ENCODE results near the gene RHOC.

Gene RHOC

GRCh38 chr1:112717263-112717873 lies 10.4 kb upstream of the RHOC start:
- DNase-seq, result no peak

DNA sequence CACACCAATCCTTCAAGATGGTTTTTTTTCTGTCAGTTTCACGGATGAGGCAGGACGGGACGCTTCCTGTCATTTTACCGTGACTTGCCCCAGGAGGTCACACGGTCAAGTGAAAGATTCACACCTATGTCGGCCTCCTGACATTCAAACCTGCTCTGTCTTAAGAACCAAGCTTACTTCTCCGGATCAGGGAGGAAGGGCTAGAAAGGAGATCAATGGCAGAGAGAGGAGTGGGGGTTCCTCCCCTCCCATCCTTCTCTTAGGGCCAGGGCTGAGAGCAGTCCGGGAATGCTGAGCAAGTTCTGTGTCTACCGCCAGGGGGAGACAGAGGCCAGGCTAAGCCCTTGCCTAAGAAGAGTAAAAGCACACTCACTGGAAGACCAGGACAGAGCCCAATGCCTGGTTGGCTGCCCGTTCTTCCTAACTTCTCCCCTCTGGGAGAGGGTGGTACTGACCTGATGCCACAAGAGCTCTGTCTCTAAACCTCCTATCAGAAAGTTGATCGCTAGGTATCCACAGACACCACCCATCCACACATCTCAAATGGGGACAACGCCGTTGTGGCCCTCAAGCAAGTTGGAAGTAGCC lies 9.3 kb upstream of the RHOC start:
- DNase-seq, result peak in 13 of 14 donors; percentile 21 to 85 (median 77)

- peak; percentile 22 to 90 (median 74) for DNase-seq
These were observed 8.5 kb upstream of the RHOC start, which contains the start of gene PPM1J for GRCh38 chr1:112715264-112716053. TSS of gene PPM1J (minus strand) at chr1:112715332. CDS start at chr1:112715301, 31 bp downstream.

DNA sequence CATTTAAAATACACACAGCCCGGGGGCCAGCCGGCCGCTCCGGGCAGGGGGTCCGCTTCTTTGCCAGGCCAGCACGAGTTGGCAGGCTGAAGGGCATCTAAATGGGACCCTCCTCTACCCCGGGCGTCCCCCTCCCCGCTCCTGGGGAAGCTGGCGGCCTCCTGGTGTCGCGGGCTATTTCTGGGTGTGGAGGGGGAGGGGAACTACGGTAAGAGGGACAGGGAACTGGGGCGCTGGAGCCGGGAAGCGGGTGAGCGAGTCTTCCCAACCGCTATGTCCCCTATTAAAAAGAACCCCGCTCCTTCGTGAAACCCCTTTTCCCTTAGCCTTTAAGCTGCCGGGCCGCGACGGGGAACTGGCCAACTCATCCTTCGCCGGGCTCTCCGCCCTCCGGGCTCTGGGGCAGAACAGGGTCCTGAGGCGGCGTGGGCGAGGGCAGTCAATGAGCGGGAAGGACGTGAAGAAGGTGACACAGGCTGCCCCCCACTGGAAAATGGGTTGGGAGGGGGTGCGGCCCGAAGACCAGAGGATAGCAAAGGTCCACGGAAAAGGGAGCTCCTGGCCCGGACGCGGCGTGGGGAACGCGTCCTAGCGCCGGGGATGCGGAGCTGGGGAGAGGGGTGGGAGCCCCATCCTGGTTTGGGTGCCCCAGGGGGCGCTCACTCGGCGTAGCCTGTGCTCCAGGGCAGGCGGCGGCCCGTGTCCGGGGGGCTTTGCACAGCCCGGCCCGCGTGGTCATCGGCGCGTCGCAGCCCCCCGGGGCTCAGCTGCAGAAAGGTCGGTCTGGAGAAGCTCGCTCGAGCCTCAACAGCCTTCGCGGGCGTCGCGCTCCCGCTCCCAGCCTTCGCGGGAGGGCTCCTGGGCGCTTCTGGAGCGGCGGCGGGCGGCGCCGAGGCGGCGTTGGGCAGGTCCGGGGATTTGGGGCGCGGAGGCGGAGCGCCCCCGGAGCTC lies 7.7 kb upstream of the RHOC start:
- peak in 5 of 14 donors; percentile 21 to 48 (median 40) for DNase-seq

- peak in 3 of 14 donors; percentile 32 to 48 (median 42) for DNase-seq
These were observed 6.8 kb upstream of the RHOC start for GRCh38 chr1:112713466-112714312.

- no peak for DNase-seq
These were observed 5.8 kb upstream of the RHOC start for GRCh38 chr1:112712701-112713128.

- no peak for DNase-seq
These were observed 5.3 kb upstream of the RHOC start for GRCh38 chr1:112712191-112712590.

GRCh38 chr1:112711670-112712069 lies 4.7 kb upstream of the RHOC start:
- DNase-seq, result no peak

GRCh38 chr1:112711041-112711440 lies 4.1 kb upstream of the RHOC start:
- DNase-seq, result no peak

DNA sequence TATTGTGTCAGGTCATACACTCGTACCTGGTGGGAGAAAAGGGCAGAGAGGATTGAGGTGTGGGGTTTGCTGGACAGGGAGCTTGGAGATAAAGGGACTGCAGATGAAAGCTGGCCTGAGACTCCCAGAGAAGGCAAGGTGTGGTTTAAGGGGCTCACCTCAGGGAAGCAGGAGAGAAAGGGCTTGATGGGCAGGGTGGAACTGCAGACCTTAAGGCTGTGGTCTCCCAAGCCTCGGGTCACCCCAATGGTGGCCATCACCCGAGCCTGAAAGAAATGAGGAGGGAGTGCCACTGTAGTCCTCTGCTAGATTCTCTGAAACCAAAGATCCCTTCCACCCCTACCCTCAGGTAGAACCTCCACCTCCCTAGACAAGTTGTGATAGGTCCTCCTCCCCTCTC lies 3.7 kb upstream of the RHOC start:
- no peak for DNase-seq

DNA sequence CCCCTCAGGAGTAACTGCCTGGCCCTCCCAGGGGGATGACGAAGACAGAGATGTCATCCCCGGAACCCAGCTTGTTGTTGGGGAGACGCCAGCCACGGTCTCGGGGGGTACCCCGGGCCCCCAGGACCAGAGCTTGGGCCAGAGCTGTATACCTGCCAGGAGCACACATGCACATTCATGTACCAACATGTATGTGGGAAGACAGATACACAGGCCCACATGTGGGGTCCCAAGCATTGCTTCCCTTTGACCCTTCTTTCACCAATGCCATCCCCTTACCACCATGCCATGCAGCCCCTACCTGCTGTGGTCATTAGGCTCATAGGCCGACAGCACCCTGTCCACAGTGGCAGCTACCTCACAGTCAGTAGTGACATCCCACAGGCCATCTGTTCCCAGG lies 3.2 kb upstream of the RHOC start:
- DNase-seq, result no peak

- no peak for DNase-seq
These were observed 1.6 kb upstream of the RHOC start for GRCh38 chr1:112708489-112708888.

DNA sequence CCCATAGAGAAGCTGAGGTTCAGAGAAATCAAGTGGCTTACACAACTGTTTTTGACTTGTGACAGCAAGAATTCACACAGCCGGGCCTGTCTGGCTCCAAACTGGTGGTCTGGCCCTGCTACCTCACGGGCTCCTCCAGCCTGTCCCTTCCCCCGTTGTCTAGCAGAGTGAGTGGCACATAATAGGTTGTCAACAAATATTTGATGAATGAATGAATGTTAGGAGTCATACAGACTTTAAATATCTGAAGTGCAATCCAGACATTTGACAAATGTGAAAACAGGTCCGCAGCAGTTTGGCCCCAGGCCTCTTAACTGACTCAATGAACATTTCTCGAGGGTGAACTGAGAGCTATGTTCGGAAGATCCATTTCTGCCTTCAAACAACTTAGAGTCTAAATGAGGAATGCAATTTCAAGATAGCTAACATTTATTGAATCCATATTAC lies 1.1 kb upstream of the RHOC start:
- no peak for DNase-seq

DNA sequence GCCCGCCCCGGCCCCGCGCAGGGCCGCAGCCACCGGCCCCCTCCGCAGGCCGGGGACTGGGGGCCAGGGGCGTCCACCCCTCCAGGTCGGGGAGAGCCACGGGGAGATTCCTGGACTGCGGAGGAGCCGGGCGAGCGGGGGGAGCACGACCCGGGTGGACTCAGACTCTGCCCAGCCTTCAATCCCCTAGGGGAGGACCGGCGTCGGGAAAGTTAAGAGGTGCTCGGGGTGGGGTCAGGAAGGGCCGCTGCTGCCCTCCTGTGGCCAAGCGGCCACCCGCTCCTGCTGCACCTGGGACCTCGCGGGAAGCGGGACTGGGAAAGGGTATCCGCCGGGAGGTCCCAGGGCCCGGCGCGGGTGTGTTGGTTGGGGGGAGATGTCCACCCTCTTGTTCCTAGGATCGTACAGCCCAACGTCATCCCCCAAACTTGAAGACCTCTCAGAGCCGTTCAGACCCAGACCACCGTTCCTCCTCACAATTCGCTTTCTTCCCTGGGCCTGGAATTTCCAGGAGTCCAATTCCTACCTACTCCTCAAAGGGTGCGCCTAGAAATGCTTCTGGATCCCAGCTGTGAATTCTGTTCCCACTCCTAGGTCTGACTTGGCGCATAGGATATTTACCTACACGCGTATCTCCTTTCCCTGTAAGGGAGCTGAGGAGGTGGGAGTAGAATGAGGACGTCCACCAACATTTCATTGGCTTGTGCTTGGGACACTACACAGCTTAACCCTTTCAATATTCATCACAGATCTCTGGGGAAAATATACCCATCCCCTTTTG lies 484 bp upstream of the RHOC start:
- DNase-seq, result peak in 12 of 14 donors; percentile 11 to 88 (median 70)

GRCh38 chr1:112704934-112705627 lies 1.8 kb downstream of the RHOC start:
- DNase-seq, result peak in 8 of 14 donors; percentile 65 to 89 (median 78)

GRCh38 chr1:112704391-112704933 lies 2.5 kb downstream of the RHOC start:
- DNase-seq, result peak in 11 of 14 donors; percentile 12 to 88 (median 71)

GRCh38 chr1:112703706-112704105 lies 3.2 kb downstream of the RHOC start:
- DNase-seq, result no peak

- DNase-seq, result peak in 1 of 14 donors; percentile 15
These were observed 4.3 kb downstream of the RHOC start for GRCh38 chr1:112702420-112703261.

GRCh38 chr1:112702067-112702395 lies 4.9 kb downstream of the RHOC start:
- DNase-seq, result no peak
